Hematopoietic multipotent progenitor cell treated with erythropoietin and hydrocortisone succinate and interleukin-3 and kit ligand, for 6 days (in vitro differentiated cells): ENCODE results near the gene KCNN3.

Experiments
- DNase-seq: peaks from one replicate; pipeline ENCODE4 v3.0.0-alpha.2; 2015

Gene KCNN3

GRCh38 chr1:154767315-154768240, 102.5 kb downstream of the KCNN3 start:
- no peak for DNase-seq

- DNase-seq, result peak; percentile 67
These were observed 104.1 kb downstream of the KCNN3 start for GRCh38 chr1:154765970-154766369.

- no peak for DNase-seq
These were observed 105.3 kb downstream of the KCNN3 start for GRCh38 chr1:154764773-154765172.

- DNase-seq, result no peak
These were observed 105.9 kb downstream of the KCNN3 start for GRCh38 chr1:154764181-154764580.

- DNase-seq, result peak; percentile 59
These were observed 109.6 kb downstream of the KCNN3 start for GRCh38 chr1:154760469-154760933.

- DNase-seq, result no peak
These were observed 110.3 kb downstream of the KCNN3 start for GRCh38 chr1:154759793-154760192.

- DNase-seq, result no peak
These were observed 110.9 kb downstream of the KCNN3 start for GRCh38 chr1:154759196-154759595.

GRCh38 chr1:154758346-154758745, 111.7 kb downstream of the KCNN3 start:
- no peak for DNase-seq

GRCh38 chr1:154756793-154757548, 113.1 kb downstream of the KCNN3 start:
- DNase-seq, result no peak

- DNase-seq, result no peak
These were observed 114.0 kb downstream of the KCNN3 start for GRCh38 chr1:154755858-154756730.

- DNase-seq, result no peak
These were observed 116.7 kb downstream of the KCNN3 start for GRCh38 chr1:154753426-154753825.

- DNase-seq, result peak; percentile 39
These were observed 117.6 kb downstream of the KCNN3 start for GRCh38 chr1:154752273-154753030.

- no peak for DNase-seq
These were observed 118.4 kb downstream of the KCNN3 start for GRCh38 chr1:154751690-154752089.

GRCh38 chr1:154750681-154751665, 119.1 kb downstream of the KCNN3 start:
- DNase-seq, result no peak

GRCh38 chr1:154749078-154749760, 120.9 kb downstream of the KCNN3 start:
- peak; percentile 67 for DNase-seq

- DNase-seq, result no peak
These were observed 121.7 kb downstream of the KCNN3 start for GRCh38 chr1:154748405-154748775.

GRCh38 chr1:154747740-154748404, 122.2 kb downstream of the KCNN3 start:
- DNase-seq, result peak; percentile 65

- no peak for DNase-seq
These were observed 122.7 kb downstream of the KCNN3 start for GRCh38 chr1:154747380-154747739.

- no peak for DNase-seq
These were observed 123.3 kb downstream of the KCNN3 start for GRCh38 chr1:154746622-154747299.
